ENCODE data around the gene MFSD12. TPM values are rescaled to one million over a fixed set of nuclear protein-coding genes. Genes with fewer than 3 reads are reported as not detected.

Gene MFSD12
- total RNA-seq, 1 experiment from 2014 or later, result 131 TPM

GRCh38 chr19:3605770-3606169 lies 48.4 kb upstream of the MFSD12 start:
- peak overlapping the region; percentile 83 for H3K4me2 ChIP-seq (ENCODE audit: low read length)
- TF ChIP-seq TCF7L2 (IDR thresholded peaks at IDR 0.05; ENCODE audit: borderline replicate concordance, extremely low read depth, insufficient read depth, insufficient read length), result no peak
- BruUV-seq (replicated peaks), result no TSS peak
- H3K27me3 ChIP-seq (ENCODE audit: insufficient read depth, low read length), result no peaks in the 10 kb centered on the region
- no peak overlapping the region for H2AFZ ChIP-seq (ENCODE audit: low read depth, low read length, poor library complexity, severe bottlenecking)
- ChIA-PET CTCF (no interaction called here), POLR2A (no interaction called here), RAD21 (ENCODE audit: low non-redundant PET in 1 of 2, low total read pairs in 2 of 2, uncharacterized antibody in 2 of 2, unreplicated experiment in 2 of 2) (no interaction called here)
- DNase-seq (ENCODE audit: low read depth, low spot score) (no peak), ATAC-seq (peak; percentile 1; the same call in 1 of the 2 replicates)
- peak overlapping the region; percentile 79; the same call in 1 of the 2 replicates for H3K27ac ChIP-seq (ENCODE audit: low read depth, low read length)
- H4K20me1 ChIP-seq (ENCODE audit: insufficient read depth), result no peaks in the 10 kb centered on the region
- no peaks in the 10 kb centered on the region for H3K79me2 ChIP-seq (ENCODE audit: insufficient read depth, low read length)
- peaks cover 13 to 28% of the 10 kb centered on the region in 2 experiments for H3K4me1 ChIP-seq (ENCODE audit: control insufficient read depth in 1 of 2, insufficient read depth in 2 of 2, low read length in 2 of 2)
- H3K9me3 ChIP-seq (ENCODE audit: control insufficient read depth in 1 of 2, insufficient read depth in 1 of 2, low read depth in 1 of 2, low read length in 2 of 2), result no peaks in the 10 kb centered on the region
- H3K4me3 ChIP-seq (replicated peaks in 1 of 2; ENCODE audit: low read depth in 1 of 2, low read length in 2 of 2), result peak overlapping the region; percentile 64 to 67
- intact Hi-C loops (cut with micrococcal nuclease), result no loop called here
- H3K9me2 ChIP-seq (ENCODE audit: insufficient read depth), result no peaks in the 10 kb centered on the region
- H3K36me3 ChIP-seq (ENCODE audit: control insufficient read depth in 1 of 2, insufficient read depth in 2 of 2, low read length in 2 of 2), result no peaks in the 10 kb centered on the region
- peak overlapping the region; percentile 67 for H3K9ac ChIP-seq (ENCODE audit: low read length)

GRCh38 chr19:3605361-3605760 lies 48.0 kb upstream of the MFSD12 start:
- ChIA-PET RAD21 (ENCODE audit: low non-redundant PET in 1 of 2, low total read pairs in 2 of 2, uncharacterized antibody in 2 of 2, unreplicated experiment in 2 of 2) (no interaction called here), CTCF (no interaction called here), POLR2A (no interaction called here)
- Histone ChIP-seq H3K27ac (ENCODE audit: low read depth, low read length) (no peak overlapping the region), H3K9me2 (ENCODE audit: insufficient read depth) (no peaks in the 10 kb centered on the region), H2AFZ (ENCODE audit: low read depth, low read length, poor library complexity, severe bottlenecking) (no peak overlapping the region), H3K27me3 (ENCODE audit: insufficient read depth, low read length) (no peaks in the 10 kb centered on the region), H3K4me3 (replicated peaks in 1 of 2; ENCODE audit: low read depth in 1 of 2, low read length in 2 of 2) (peak overlapping the region in 1 of 2 experiments; percentile 64; a peak in 1 of 4 replicates), H3K4me2 (ENCODE audit: low read length) (peak overlapping the region; percentile 83), H3K4me1 (ENCODE audit: control insufficient read depth in 1 of 2, insufficient read depth in 2 of 2, low read length in 2 of 2) (peaks cover 13 to 28% of the 10 kb centered on the region in 2 experiments), H3K9me3 (ENCODE audit: control insufficient read depth in 1 of 2, insufficient read depth in 1 of 2, low read depth in 1 of 2, low read length in 2 of 2) (no peaks in the 10 kb centered on the region), H3K36me3 (ENCODE audit: control insufficient read depth in 1 of 2, insufficient read depth in 2 of 2, low read length in 2 of 2) (no peaks in the 10 kb centered on the region), H3K79me2 (ENCODE audit: insufficient read depth, low read length) (no peaks in the 10 kb centered on the region), H3K9ac (ENCODE audit: low read length) (no peak overlapping the region), H4K20me1 (ENCODE audit: insufficient read depth) (no peaks in the 10 kb centered on the region)
- intact Hi-C loops (cut with micrococcal nuclease), result no loop called here
- TF ChIP-seq RAD21 (IDR thresholded peaks at IDR 0.05; ENCODE audit: low read depth) (no peak), EGR1 (IDR thresholded peaks at IDR 0.05; ENCODE audit: low read depth) (no peak), JUND (IDR thresholded peaks at IDR 0.05) (no peak), CTCF (IDR thresholded peaks at IDR 0.05 in 2 of 3, conservative IDR thresholded peaks at IDR 0.05 in 1 of 3; ENCODE audit: borderline replicate concordance in 1 of 3, insufficient read depth in 1 of 3, low read depth in 2 of 3, low read length in 2 of 3) (no peak), EZH2 (IDR thresholded peaks at IDR 0.05) (no peak)
- no peak for ATAC-seq
- no peak for DNase-seq (ENCODE audit: low read depth, low spot score)
- BruUV-seq (replicated peaks), result TSS peak; percentile 60
